Suprapubic skin (tissue), 4 donors: Measurements from ENCODE around the gene GPER1.

Experiments
- EP300 ChIP-seq: sonication (generic); formaldehyde crosslinking; IDR thresholded peaks from one replicate; pipeline ENCODE4 v1.6.1; 2017; ENCODE audit warnings: antibody characterized with exemption
- POLR2A ChIP-seq, 2 donors: fragments of 450-650 bp; IDR thresholded peaks; one replicate each; pipeline ENCODE4 v1.6.1; 2017; ENCODE audit warnings: antibody characterized with exemption in 2 of 2, mild to moderate bottlenecking in 2 of 2, moderate library complexity in 2 of 2
- POLR2AphosphoS5 ChIP-seq, 3 donors: sonication (generic); formaldehyde crosslinking; IDR thresholded peaks; one replicate each; pipeline ENCODE4 v1.6.1; 2017; ENCODE audit warnings: antibody characterized with exemption in 3 of 3
- TF ChIP-seq, protein P1 (sequence below), 2 donors: fragments of 200-600 bp in 1 of 2; fragments of 450-650 bp in 1 of 2; sonication (generic) in 1 of 2; IDR thresholded peaks; one replicate each; pipeline ENCODE4 v1.5.1; 2016 to 2019; ENCODE audit warnings: antibody characterized with exemption in 2 of 2, mild to moderate bottlenecking in 1 of 2, moderate library complexity in 1 of 2

DNA sequence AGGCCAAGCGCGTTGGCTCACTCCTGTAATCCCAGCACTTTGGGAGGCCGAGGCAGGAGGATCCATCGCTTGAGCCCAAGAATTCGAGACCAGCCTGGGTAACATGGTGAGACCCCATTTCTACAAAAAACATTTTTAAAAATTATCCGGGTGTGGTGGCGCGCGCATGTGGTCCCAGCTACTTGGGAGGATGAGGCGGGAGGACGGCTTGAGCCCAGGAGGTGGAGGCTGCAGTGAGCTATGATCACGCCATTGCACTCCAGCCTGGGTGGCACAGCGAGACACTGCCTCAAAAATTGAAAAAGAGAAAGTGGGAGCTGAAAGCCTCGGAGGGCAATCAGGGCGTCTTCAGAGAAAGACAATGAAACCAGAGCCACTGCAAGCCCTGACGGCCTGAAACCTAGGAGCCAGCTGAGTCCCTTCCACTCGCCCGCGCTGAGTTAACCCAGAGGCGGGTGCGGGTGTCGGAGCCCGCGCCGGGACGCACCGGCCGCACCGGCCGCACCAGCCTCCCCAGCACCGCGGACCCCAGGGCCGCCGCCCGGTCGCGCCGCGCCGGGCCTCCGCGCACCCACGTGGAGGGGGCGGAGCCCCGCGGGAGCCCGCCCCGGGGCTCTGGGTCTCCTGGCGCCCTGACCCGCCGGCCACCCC lies 49.7 kb downstream of the GPER1 start:
- TF ChIP-seq, protein P1, sequence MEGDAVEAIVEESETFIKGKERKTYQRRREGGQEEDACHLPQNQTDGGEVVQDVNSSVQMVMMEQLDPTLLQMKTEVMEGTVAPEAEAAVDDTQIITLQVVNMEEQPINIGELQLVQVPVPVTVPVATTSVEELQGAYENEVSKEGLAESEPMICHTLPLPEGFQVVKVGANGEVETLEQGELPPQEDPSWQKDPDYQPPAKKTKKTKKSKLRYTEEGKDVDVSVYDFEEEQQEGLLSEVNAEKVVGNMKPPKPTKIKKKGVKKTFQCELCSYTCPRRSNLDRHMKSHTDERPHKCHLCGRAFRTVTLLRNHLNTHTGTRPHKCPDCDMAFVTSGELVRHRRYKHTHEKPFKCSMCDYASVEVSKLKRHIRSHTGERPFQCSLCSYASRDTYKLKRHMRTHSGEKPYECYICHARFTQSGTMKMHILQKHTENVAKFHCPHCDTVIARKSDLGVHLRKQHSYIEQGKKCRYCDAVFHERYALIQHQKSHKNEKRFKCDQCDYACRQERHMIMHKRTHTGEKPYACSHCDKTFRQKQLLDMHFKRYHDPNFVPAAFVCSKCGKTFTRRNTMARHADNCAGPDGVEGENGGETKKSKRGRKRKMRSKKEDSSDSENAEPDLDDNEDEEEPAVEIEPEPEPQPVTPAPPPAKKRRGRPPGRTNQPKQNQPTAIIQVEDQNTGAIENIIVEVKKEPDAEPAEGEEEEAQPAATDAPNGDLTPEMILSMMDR (IDR thresholded peaks at IDR 0.05) = no peak
- TF ChIP-seq POLR2A (IDR thresholded peaks at IDR 0.05) = no peak
- no peak for TF ChIP-seq POLR2AphosphoS5 (IDR thresholded peaks at IDR 0.05)
- no peak for TF ChIP-seq EP300
